ENCODE results near the gene TOMM20. TPM values are rescaled to one million over a fixed set of nuclear protein-coding genes. Genes with fewer than 3 reads are reported as not detected.

Gene TOMM20
- total RNA-seq, 1 experiment from 2014 or later: 184 TPM

- Histone ChIP-seq H3K36me3 (ENCODE audit: control insufficient read depth in 1 of 2, insufficient read depth in 2 of 2, low read length in 2 of 2) (no peaks in the 10 kb centered on the region), H3K27ac (ENCODE audit: low read depth, low read length) (no peak overlapping the region), H3K4me1 (ENCODE audit: control insufficient read depth in 1 of 2, insufficient read depth in 2 of 2, low read length in 2 of 2) (peaks cover 2 to 7% of the 10 kb centered on the region in 2 experiments; a peak in 3 of 4 replicates), H4K20me1 (ENCODE audit: insufficient read depth) (no peaks in the 10 kb centered on the region), H3K4me3 (replicated peaks in 1 of 2; ENCODE audit: low read depth in 1 of 2, low read length in 2 of 2) (no peak overlapping the region), H3K9me2 (ENCODE audit: insufficient read depth) (no peaks in the 10 kb centered on the region), H3K79me2 (ENCODE audit: insufficient read depth, low read length) (no peaks in the 10 kb centered on the region), H3K4me2 (ENCODE audit: low read length) (no peak overlapping the region), H3K27me3 (ENCODE audit: insufficient read depth, low read length) (no peaks in the 10 kb centered on the region), H2AFZ (ENCODE audit: low read depth, low read length, poor library complexity, severe bottlenecking) (no peak overlapping the region), H3K9ac (ENCODE audit: low read length) (no peak overlapping the region), H3K9me3 (ENCODE audit: control insufficient read depth in 1 of 2, insufficient read depth in 1 of 2, low read depth in 1 of 2, low read length in 2 of 2) (no peaks in the 10 kb centered on the region)
- TF ChIP-seq SP1 (IDR thresholded peaks at IDR 0.05; ENCODE audit: low read depth) (no peak), JUND (IDR thresholded peaks at IDR 0.05) (no peak), EZH2phosphoT487 (IDR thresholded peaks at IDR 0.05; ENCODE audit: borderline replicate concordance) (no peak), ATF3 (IDR thresholded peaks at IDR 0.05) (no peak), CEBPB (IDR thresholded peaks at IDR 0.05; ENCODE audit: low read depth) (no peak), TCF7L2 (IDR thresholded peaks at IDR 0.05; ENCODE audit: borderline replicate concordance, extremely low read depth, insufficient read depth, insufficient read length) (no peak), POLR2A (IDR thresholded peaks at IDR 0.05; ENCODE audit: borderline replicate concordance, extremely low read depth, insufficient read depth, insufficient read length) (no peak), FOSL1 (IDR thresholded peaks at IDR 0.05; ENCODE audit: low read depth) (no peak), ZNF274 (IDR thresholded peaks at IDR 0.05; ENCODE audit: low read depth, low read length) (no peak), POLR2AphosphoS5 (IDR thresholded peaks at IDR 0.05; ENCODE audit: low read depth, low read length) (no peak), ZFX (IDR thresholded peaks at IDR 0.05) (no peak), REST (IDR thresholded peaks at IDR 0.05; ENCODE audit: low read depth) (no peak), SRF (IDR thresholded peaks at IDR 0.05; ENCODE audit: low read depth) (no peak), YY1 (IDR thresholded peaks at IDR 0.05; ENCODE audit: extremely low read depth, insufficient replicate concordance, low read depth, low read length) (no peak), RAD21 (IDR thresholded peaks at IDR 0.05; ENCODE audit: low read depth) (no peak), ELF1 (IDR thresholded peaks at IDR 0.05; ENCODE audit: borderline replicate concordance, low read depth) (no peak)
- no peak for ATAC-seq
- CTCF ChIA-PET: no interaction called here
- POLR2A ChIA-PET: no interaction called here
- DNase-seq (ENCODE audit: low read depth, low spot score): no peak
- intact Hi-C loops (cut with micrococcal nuclease): loop anchor here (10.0 kb wide), 1 partner anchor 974 kb away; no protein-coding TSS in a partner anchor
- RAD21 ChIA-PET (ENCODE audit: low non-redundant PET in 1 of 2, low total read pairs in 2 of 2, uncharacterized antibody in 2 of 2, unreplicated experiment in 2 of 2): no interaction called here
- BruUV-seq (replicated peaks): no TSS peak
These were observed 39.7 kb downstream of the TOMM20 start for GRCh38 chr1:235088907-235089306.
